ENCODE results near the gene PRDM10.

Gene PRDM10

DNA sequence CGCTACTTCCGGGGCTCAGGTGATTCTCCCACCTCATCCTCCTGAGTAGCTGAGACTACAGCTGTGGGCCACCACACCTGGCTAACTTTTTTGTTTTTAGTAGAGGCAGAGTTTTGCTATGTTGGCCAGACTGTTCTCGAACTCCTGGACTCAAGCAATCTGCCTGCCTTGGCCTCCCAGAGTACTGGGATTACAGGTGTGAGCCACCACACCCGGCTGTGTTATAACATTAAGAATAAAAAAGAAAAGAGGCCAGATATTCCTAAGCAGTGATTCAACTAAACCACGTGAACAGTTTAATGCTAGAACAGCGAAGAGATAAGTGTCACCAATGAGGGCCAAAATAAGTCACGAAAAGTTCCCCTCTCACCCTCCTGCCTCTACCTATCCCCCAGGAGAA, 3.7 kb downstream of the PRDM10 start:
- DNase-seq (ENCODE audit: low read depth, low spot score): no peak
- TF ChIP-seq, protein P1, sequence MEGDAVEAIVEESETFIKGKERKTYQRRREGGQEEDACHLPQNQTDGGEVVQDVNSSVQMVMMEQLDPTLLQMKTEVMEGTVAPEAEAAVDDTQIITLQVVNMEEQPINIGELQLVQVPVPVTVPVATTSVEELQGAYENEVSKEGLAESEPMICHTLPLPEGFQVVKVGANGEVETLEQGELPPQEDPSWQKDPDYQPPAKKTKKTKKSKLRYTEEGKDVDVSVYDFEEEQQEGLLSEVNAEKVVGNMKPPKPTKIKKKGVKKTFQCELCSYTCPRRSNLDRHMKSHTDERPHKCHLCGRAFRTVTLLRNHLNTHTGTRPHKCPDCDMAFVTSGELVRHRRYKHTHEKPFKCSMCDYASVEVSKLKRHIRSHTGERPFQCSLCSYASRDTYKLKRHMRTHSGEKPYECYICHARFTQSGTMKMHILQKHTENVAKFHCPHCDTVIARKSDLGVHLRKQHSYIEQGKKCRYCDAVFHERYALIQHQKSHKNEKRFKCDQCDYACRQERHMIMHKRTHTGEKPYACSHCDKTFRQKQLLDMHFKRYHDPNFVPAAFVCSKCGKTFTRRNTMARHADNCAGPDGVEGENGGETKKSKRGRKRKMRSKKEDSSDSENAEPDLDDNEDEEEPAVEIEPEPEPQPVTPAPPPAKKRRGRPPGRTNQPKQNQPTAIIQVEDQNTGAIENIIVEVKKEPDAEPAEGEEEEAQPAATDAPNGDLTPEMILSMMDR (IDR thresholded peaks at IDR 0.05; ENCODE audit: insufficient read depth, low read length, missing control alignments): no peak
- ChIA-PET POLR2A (interaction anchor here (0.7 kb wide), 1 partner anchor 750 kb away, joined by 4 read pairs; no protein-coding TSS in a partner anchor), CTCF (interaction anchor here (1.4 kb wide), 1 partner anchor 72 kb away, joined by 3 read pairs; no protein-coding TSS in a partner anchor)
- no peak overlapping the region for H3K4me3 ChIP-seq (ENCODE audit: low read depth, low read length)

DNA sequence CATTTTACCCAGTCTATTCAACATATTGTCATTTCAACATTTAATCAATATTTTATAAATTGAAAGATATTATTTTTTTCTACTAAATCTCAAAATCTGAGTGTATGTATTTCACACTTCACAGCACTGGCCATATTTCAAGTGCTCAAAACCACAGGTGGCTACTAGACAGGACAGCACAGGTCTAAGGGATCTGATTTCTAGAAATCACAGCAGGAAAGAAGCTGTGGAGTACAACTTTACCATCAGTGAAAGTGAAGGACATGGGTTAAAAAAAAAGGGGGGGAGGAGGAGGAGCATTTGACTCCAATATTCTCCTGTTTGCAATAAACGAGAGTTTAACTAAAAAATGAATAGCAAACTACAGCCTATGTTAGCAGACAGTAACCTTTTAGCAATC, 4.5 kb downstream of the PRDM10 start:
- ChIA-PET POLR2A (no interaction called here), CTCF (no interaction called here)
- DNase-seq (ENCODE audit: low read depth, low spot score): no peak
- TF ChIP-seq, protein P1 (IDR thresholded peaks at IDR 0.05; ENCODE audit: insufficient read depth, low read length, missing control alignments): no peak
- H3K4me3 ChIP-seq (ENCODE audit: low read depth, low read length): no peak overlapping the region

DNA sequence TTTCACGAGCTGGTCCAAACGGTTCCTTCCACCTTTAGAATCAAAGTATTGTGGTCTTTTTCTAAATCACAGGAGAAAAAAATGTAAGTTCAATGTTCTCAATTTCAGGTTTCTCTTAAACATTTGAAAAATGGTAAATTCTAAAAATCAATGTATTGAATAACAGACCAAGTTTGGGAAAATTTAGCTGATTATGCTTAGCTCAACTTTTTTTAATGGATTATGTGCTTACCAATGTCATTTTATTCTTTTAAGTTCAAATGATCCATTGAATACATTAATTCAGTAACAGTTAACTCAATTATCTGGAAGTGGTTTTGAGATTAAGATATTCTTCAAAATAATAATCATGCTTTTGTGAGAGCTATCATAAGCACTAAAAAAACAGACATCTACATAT, 5.1 kb downstream of the PRDM10 start:
- CTCF ChIA-PET: interaction anchor here (1.2 kb wide), 1 partner anchor 117 kb away, joined by 3 read pairs; no protein-coding TSS in a partner anchor
- no peak overlapping the region for H3K4me3 ChIP-seq (ENCODE audit: low read depth, low read length)
- TF ChIP-seq, protein P1 (IDR thresholded peaks at IDR 0.05; ENCODE audit: insufficient read depth, low read length, missing control alignments): no peak
- POLR2A ChIA-PET: interaction anchor here (0.6 kb wide), 1 partner anchor 8 kb away, joined by 3 read pairs; no protein-coding TSS in a partner anchor
- no peak for DNase-seq (ENCODE audit: low read depth, low spot score)

DNA sequence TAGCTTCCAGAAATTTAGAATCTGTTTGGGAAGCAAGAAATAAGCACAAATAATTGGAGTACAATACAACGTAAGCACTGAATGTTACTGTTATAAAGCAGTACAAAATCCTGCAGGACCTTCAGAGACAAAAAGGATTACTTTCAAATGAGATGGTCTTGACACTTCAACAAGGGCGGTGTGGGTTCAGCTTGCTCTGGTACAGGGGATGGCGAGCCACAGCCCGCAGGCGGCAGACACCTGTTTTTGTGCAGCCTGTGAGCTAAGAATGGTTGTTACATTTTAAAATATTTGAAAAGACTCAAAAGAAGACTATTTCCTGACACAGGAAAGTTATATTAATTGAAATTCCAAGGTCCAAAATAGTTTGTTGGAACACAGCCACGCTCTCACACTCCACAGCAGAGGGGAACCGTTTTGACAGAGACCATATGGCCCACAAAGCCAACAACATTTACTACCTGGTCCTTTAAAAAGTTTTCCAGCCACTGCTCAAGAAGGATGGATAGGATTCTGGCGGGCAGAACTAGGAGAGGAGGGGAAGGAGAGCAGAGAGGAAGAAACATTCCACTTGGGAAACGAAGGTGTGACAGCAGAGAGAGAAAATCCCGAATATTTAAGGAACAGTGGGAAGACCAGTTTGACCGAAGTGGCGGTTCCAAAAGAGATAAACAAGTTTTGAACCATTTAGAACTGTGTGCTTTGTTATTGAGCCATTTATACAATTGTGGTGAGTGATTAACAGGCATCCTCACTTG, 6.3 kb downstream of the PRDM10 start:
- H3K4me3 ChIP-seq (ENCODE audit: low read depth, low read length): no peak overlapping the region
- POLR2A ChIA-PET: no interaction called here
- CTCF ChIA-PET: interaction anchor here (1.2 kb wide), 1 partner anchor 118 kb away, joined by 3 read pairs; no protein-coding TSS in a partner anchor
- no peak for DNase-seq (ENCODE audit: low read depth, low spot score)
- TF ChIP-seq, protein P1 (IDR thresholded peaks at IDR 0.05; ENCODE audit: insufficient read depth, low read length, missing control alignments): no peak

DNA sequence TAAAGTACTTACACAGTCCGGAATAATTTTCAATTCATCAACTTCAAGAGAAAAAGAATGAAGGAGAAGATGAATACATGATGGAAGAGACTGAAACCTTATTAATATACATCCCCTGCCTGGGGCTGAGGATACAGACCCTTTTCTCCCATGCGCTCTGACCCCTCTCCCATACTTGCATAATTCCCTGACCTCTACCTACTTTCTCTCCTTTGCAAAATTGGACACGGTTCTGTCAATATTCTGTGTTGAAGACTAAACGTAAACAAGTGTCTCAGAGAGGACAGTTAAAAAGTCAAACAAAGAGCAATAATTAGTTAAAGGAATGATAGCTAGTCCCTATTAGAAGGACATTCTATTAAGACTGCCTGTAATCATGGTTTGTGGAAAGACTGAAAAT, 7.5 kb downstream of the PRDM10 start:
- TF ChIP-seq, protein P1 (IDR thresholded peaks at IDR 0.05; ENCODE audit: insufficient read depth, low read length, missing control alignments): no peak
- CTCF ChIA-PET: no interaction called here
- POLR2A ChIA-PET: no interaction called here
- no peak overlapping the region for H3K4me3 ChIP-seq (ENCODE audit: low read depth, low read length)
- DNase-seq (ENCODE audit: low read depth, low spot score): no peak

DNA sequence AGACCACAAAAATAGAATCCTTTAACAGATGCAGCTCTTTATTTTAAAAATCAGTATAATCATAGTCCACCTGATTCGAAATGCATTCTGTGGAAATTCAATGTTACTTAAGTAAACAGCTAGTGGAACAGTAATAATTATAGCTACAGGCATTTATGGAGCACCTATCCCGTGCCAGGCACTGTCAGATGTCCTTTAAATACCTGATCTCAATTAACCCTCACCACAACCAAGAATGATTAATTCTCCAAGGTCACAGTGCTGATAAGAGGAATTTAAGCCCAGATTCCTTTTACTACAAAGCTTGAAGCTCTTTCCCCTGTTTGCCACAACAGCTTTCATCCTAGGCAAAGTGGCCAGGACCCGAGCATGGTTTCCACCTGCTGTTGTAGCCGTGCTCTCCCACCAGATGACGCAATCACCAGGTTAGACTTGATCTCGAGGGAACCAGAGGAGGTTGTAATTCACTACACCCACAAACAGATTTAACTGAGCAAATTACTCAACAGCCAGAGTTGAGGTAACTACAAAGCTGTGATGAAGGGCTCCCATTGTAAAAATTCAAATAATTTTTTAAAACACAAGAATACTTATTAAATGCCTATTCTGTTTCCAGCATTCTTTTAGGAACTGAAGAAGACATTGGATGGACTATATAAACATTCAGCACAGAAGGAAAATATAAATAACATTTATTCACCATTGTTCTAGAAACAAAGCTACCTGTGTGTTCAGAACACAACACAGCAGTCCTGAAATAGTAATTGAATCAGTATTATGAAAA, 10.3 kb downstream of the PRDM10 start:
- no peak for DNase-seq (ENCODE audit: low read depth, low spot score)
- TF ChIP-seq, protein P1 (IDR thresholded peaks at IDR 0.05; ENCODE audit: insufficient read depth, low read length, missing control alignments): no peak
- POLR2A ChIA-PET: interaction anchor here (1.0 kb wide), 1 partner anchor 10 kb away, joined by 5 read pairs; no protein-coding TSS in a partner anchor

More for the DNA sequence above, 10.3 kb downstream of the PRDM10 start:
- CTCF ChIA-PET: interaction anchor here (0.6 kb wide), 1 partner anchor 79 kb away, joined by 4 read pairs; no protein-coding TSS in a partner anchor
- no peak overlapping the region for H3K4me3 ChIP-seq (ENCODE audit: low read depth, low read length)

Data from AG04449 (cell line).